ENCODE data around the gene KIF1B.

GRCh38 chr1:10232163-10232562 lies 21.8 kb downstream of the KIF1B start:
- TF ChIP-seq, protein P1, sequence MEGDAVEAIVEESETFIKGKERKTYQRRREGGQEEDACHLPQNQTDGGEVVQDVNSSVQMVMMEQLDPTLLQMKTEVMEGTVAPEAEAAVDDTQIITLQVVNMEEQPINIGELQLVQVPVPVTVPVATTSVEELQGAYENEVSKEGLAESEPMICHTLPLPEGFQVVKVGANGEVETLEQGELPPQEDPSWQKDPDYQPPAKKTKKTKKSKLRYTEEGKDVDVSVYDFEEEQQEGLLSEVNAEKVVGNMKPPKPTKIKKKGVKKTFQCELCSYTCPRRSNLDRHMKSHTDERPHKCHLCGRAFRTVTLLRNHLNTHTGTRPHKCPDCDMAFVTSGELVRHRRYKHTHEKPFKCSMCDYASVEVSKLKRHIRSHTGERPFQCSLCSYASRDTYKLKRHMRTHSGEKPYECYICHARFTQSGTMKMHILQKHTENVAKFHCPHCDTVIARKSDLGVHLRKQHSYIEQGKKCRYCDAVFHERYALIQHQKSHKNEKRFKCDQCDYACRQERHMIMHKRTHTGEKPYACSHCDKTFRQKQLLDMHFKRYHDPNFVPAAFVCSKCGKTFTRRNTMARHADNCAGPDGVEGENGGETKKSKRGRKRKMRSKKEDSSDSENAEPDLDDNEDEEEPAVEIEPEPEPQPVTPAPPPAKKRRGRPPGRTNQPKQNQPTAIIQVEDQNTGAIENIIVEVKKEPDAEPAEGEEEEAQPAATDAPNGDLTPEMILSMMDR (IDR thresholded peaks at IDR 0.05), result no peak
- TF ChIP-seq POLR2AphosphoS5 (IDR thresholded peaks at IDR 0.05) (no peak), POLR2A (IDR thresholded peaks at IDR 0.05) (no peak)

All from upper lobe of left lung (tissue), 4 donors.